Pancreas (tissue), 10 donors: ENCODE measurements around the gene HIVEP3. TPM values are rescaled to one million over a fixed set of nuclear protein-coding genes. Genes with fewer than 3 reads are reported as not detected.

Experiments
- ATAC-seq, 4 donors: fragments of 200-7000 bp; cut with Tn5 transposase; one replicate each; pipeline versions ENCODE4 v1.8.0 to v1.9.1; 2020; ENCODE audit warnings: mild to moderate bottlenecking in 4 of 4, moderate library complexity in 4 of 4
- DNase-seq, 6 donors: peaks; one replicate each; pipeline ENCODE4 v3.0.0-alpha.2; 2020
- FAIRE-seq: peaks from 2 replicates; lab custom pipeline; 2012; peaks lifted over from hg19 to GRCh38; lab: Jason Lieb, UNC
- H3K27ac ChIP-seq, 4 donors: fragments of 200-600 bp; sonication (generic); 1 replicate in 3 of 4; 2 replicates in 1 of 4; pipeline versions ENCODE4 v1.5.0 to v1.8.0; 2020
- H3K27me3 ChIP-seq, 4 donors: fragments of 200-600 bp; one replicate each; pipeline ENCODE4 v1.8.0; 2021
- H3K36me3 ChIP-seq, 3 donors: fragments of 200-600 bp; sonication (generic) in 1 of 3; one replicate each; pipeline versions ENCODE4 v1.5.0 to v1.8.0; 2020 to 2021
- H3K4me1 ChIP-seq, 3 donors: fragments of 200-600 bp; one replicate each; pipeline ENCODE4 v1.8.0; 2021
- H3K4me3 ChIP-seq, 4 donors: fragments of 200-600 bp; sonication (generic) in 2 of 4; one replicate each; pipeline versions ENCODE4 v1.5.0 to v1.8.0; 2020 to 2021
- H3K9me3 ChIP-seq, 4 donors: fragments of 200-600 bp; one replicate each; pipeline ENCODE4 v1.8.0; 2021
- WGBS, 2 donors: extraction: QIAGEN DNeasy Blood & Tissue Kit; methylation state at CpG; one replicate each; pipeline ENCODE4 v1.1.7; 2013; 5-methylcytosine and 5-hydroxymethylcytosine counted together
- intact Hi-C, 3 donors: fragments of 100-400 bp; cut with DNase I; formaldehyde crosslinking; loops; one replicate each; pipeline versions ENCODE4 v1.11.1 to v1.14.2; 2022
- polyA plus RNA-seq, 2 donors: library from polyadenylated mRNA; stranded (reverse); fragments of 200-250 nt; gene quantifications; one replicate each; pipeline ENCODE4 v1.2.3, GENCODE V29; 2013
- total RNA-seq, 6 donors: library from RNA; stranded (reverse); fragmentation: NEBNext Ultra II Directional in 4 of 6; extraction: Animal tissue kit (Norgen Biotek cat#: 25700) in 4 of 6; gene quantifications; one replicate each; pipeline versions ENCODE4 v1.2.1 to v1.2.4, GENCODE V29; 2021 to 2023
- TF ChIP-seq, protein P1 (sequence below), 4 donors: fragments of 200-600 bp; sonication (generic) in 3 of 4; IDR thresholded peaks; one replicate each; pipeline versions ENCODE4 v1.5.0 to v1.8.0; 2021; ENCODE audit warnings: antibody characterized with exemption in 4 of 4
- donor health status: healthy with polysubstance abuse.
- donor health status: DM: no; HTN: no; CAD: no; lungs with moderate emphysema.
- donor health status: DM: no; HTN: no; CAD: no.
- donor health status: control.
- donor health status: control.
- donor health status: Bipolar disorder and iron deficiency.
- donor health status: DM: yes; HTN: yes; CAD: no.
- donor health status: DM: no; HTN: no; CAD: no.
- donor health status: DM: no; HTN: no; CAD: no.
- donor health status: DM: yes; HTN: yes; CAD: no.

Gene HIVEP3
- total and polyA plus RNA-seq, 8 donors, result 2.7 to 5.0 (median 3.1) TPM

DNA sequence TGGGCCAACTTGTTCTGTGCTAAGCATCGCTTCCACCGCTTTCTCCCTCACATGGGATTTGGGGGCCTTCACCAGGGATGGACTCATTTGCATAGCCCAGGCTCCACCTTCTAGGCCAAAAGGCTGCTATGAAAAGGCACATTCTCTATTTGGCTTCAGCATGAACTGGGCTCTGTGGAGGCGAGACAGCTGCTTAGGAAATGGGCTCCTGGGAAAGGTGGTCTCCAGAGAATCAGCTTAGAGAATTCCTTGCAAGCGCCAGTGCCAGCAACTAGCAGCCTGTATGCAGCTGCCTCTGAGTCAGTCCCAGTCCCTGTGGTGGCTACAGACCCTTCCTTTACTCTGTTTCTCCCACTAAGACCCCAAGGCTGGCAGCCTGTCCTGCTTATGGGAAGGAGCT lies 214.5 kb downstream of the HIVEP3 start:
- H3K9me3 ChIP-seq, result no peaks in the 10 kb centered on the region
- TF ChIP-seq, protein P1, sequence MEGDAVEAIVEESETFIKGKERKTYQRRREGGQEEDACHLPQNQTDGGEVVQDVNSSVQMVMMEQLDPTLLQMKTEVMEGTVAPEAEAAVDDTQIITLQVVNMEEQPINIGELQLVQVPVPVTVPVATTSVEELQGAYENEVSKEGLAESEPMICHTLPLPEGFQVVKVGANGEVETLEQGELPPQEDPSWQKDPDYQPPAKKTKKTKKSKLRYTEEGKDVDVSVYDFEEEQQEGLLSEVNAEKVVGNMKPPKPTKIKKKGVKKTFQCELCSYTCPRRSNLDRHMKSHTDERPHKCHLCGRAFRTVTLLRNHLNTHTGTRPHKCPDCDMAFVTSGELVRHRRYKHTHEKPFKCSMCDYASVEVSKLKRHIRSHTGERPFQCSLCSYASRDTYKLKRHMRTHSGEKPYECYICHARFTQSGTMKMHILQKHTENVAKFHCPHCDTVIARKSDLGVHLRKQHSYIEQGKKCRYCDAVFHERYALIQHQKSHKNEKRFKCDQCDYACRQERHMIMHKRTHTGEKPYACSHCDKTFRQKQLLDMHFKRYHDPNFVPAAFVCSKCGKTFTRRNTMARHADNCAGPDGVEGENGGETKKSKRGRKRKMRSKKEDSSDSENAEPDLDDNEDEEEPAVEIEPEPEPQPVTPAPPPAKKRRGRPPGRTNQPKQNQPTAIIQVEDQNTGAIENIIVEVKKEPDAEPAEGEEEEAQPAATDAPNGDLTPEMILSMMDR (IDR thresholded peaks at IDR 0.05), result no peak
- ATAC-seq (no peak), FAIRE-seq (no peak), DNase-seq (no peak)
- H3K4me3 ChIP-seq, result no peak overlapping the region
- H3K27ac ChIP-seq, result no peak overlapping the region
- H3K27me3 ChIP-seq, result no peaks in the 10 kb centered on the region
- no peaks in the 10 kb centered on the region for H3K4me1 ChIP-seq
- intact Hi-C loops, result no loop called here
- WGBS, 2 donors, result 94 to 97% methylated on average over 4 of the region's 4 CpGs
- H3K36me3 ChIP-seq, result no peaks in the 10 kb centered on the region

DNA sequence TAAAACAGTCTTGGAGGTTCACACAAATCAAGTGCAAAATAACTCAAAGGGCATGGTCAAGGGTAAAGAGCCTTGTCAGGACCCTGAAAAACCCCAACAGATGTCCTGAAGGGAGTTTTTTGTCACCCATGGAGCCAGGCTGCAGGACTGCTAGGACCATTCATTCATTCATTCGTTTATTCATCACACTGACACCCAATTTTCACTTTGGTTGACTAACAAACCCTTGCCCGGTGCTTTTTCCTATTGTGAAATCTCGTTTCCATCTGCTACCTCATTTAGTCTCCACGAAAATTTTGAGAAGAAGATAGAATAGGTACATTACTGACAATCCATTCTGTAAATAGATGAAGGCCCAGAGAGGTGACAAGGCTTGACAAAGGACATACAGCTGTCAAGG lies 216.0 kb downstream of the HIVEP3 start:
- no peaks in the 10 kb centered on the region for H3K27me3 ChIP-seq
- TF ChIP-seq, protein P1 (IDR thresholded peaks at IDR 0.05), result no peak
- intact Hi-C loops, result no loop called here
- no peak overlapping the region for H3K4me3 ChIP-seq
- H3K9me3 ChIP-seq, result no peaks in the 10 kb centered on the region
- ATAC-seq, result no peak
- H3K36me3 ChIP-seq, result no peaks in the 10 kb centered on the region
- 75 to 80% methylated on average over 4 of the region's 4 CpGs for WGBS, 2 donors
- H3K27ac ChIP-seq, result no peak overlapping the region
- DNase-seq, result no peak
- H3K4me1 ChIP-seq, result no peaks in the 10 kb centered on the region
- FAIRE-seq, result no peak

DNA sequence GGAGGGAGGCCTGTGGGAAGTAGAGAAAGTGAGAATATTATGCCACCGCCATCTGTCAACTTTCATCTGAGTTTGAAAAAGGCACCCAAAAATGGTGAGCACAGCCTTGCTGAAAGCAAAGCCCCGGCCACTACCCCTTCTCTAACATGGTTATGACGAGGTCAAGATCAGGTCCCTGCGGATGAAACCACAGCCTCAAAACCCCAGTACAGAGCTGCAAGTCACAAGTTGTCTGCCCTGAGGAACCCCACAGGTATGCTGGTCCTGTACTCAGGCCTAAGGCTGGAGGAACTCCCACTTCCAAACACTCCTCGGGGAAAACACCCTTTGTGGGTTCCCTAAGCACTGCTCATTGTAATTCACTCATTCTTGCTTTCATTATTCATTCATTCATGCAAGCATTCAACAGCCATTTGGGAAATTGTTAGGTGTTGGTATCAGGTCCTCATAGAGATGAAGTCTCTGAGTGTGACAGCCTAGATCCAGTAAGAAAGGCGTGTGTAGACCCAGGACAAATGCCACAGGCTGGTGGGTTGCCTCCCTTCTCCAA lies 217.7 kb downstream of the HIVEP3 start:
- no peak overlapping the region for H3K27ac ChIP-seq
- no peaks in the 10 kb centered on the region for H3K36me3 ChIP-seq
- no peaks in the 10 kb centered on the region for H3K27me3 ChIP-seq
- no peaks in the 10 kb centered on the region for H3K9me3 ChIP-seq
- FAIRE-seq, result no peak
- TF ChIP-seq, protein P1 (IDR thresholded peaks at IDR 0.05), result no peak
- H3K4me3 ChIP-seq, result no peak overlapping the region
- intact Hi-C loops, result no loop called here
- 82 to 90% methylated on average over 6 of the region's 6 CpGs for WGBS, 2 donors
- no peak for DNase-seq
- ATAC-seq, result no peak
- no peaks in the 10 kb centered on the region for H3K4me1 ChIP-seq

DNA sequence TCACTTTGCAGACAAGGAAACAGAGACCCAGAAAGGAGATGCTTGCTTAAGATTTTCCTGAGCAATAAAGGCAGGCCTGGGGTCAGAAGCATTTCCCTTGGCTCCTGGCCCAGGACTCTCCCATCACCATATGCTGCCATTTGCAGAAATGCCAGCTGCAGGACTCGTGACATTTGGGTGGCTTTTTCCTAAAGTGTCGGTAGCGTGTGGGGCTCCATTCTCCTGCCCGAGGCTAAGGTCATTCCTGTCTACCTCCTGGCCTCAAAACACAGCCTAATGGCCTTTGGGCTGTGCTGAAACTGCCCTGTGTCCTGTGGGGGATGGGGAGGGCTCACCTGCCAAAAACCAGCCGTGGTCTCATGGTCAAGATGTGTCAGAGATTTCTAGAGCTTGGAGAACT lies 218.1 kb downstream of the HIVEP3 start:
- no peak for DNase-seq
- 83 to 89% methylated on average over 5 of the region's 5 CpGs for WGBS, 2 donors
- Histone ChIP-seq H3K9me3 (no peaks in the 10 kb centered on the region), H3K4me3 (no peak overlapping the region), H3K4me1 (no peaks in the 10 kb centered on the region), H3K27me3 (no peaks in the 10 kb centered on the region), H3K36me3 (no peaks in the 10 kb centered on the region), H3K27ac (no peak overlapping the region)
- FAIRE-seq, result no peak
- TF ChIP-seq, protein P1 (IDR thresholded peaks at IDR 0.05), result no peak
- intact Hi-C loops, result no loop called here
- ATAC-seq, result no peak

DNA sequence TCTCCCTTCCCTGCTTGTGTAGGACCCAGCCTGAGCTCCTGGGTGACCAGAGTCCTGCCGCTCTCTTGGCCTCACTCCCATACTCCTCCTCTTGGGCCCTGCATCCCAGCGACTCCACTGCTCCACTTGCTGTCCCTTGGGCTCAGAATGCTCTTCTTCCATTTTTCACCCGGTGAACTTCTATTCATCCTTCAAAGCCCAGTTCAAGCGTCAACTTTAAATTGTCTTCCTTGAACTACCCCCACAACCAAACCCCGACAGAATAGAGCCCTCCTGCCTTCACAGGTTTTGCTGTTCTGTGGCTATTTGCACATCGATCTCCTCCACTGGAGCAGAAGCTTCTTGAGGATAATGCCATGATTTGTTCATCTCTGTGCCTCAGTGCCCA lies 218.9 kb downstream of the HIVEP3 start:
- intact Hi-C loops, result no loop called here
- TF ChIP-seq, protein P1 (IDR thresholded peaks at IDR 0.05), result no peak
- no peak for FAIRE-seq

More for the DNA sequence above, 218.9 kb downstream of the HIVEP3 start:
- no peak overlapping the region for H3K4me3 ChIP-seq
- no peaks in the 10 kb centered on the region for H3K36me3 ChIP-seq
- H3K4me1 ChIP-seq, result no peaks in the 10 kb centered on the region
- no peak for DNase-seq
- WGBS, 2 donors, result 94 to 97% methylated on average over 6 of the region's 6 CpGs
- H3K27ac ChIP-seq, result no peak overlapping the region
- ATAC-seq, result no peak
- H3K9me3 ChIP-seq, result no peaks in the 10 kb centered on the region
- no peaks in the 10 kb centered on the region for H3K27me3 ChIP-seq
